RWPE2 (cell line): Measurements from ENCODE around the gene PRF1.
A peak's percentile ranks its signal among the peaks of the same experiment; 100 is the strongest.
"Not testable (repeated sequence)": the region's sequence is repeated elsewhere in the genome, so short reads cannot be mapped to it uniquely, and the experiment has no call there.

Experiments used
- ATAC-seq: fragments of 200-7000 bp; cut with Tn5 transposase; 3 replicates; pipeline ENCODE4 v1.9.1; 2021; ENCODE audit warnings: low read depth
- DNase-seq: peaks from one replicate; pipeline ENCODE4 v3.0.0-alpha.2; 2020; ENCODE audit warnings: low spot score
- H3K27ac ChIP-seq: fragments of 450-650 bp; 2 replicates; pipeline ENCODE4 v1.5.1; 2017; ENCODE audit warnings: mild to moderate bottlenecking; ENCODE audit not compliant: poor library complexity, severe bottlenecking
- H3K27me3 ChIP-seq: fragments of 250-450 bp; sonication (Bioruptor Pico); 2 replicates; pipeline ENCODE4 v1.5.1; 2021; ENCODE audit warnings: mild to moderate bottlenecking, moderate library complexity; ENCODE audit not compliant: insufficient read depth, poor library complexity, severe bottlenecking
- H3K36me3 ChIP-seq: fragments of 250-450 bp; sonication (Bioruptor Pico); 2 replicates; pipeline ENCODE4 v1.5.1; 2020; ENCODE audit warnings: low read depth, mild to moderate bottlenecking, moderate library complexity
- H3K4me1 ChIP-seq: fragments of 250-450 bp; sonication (Bioruptor Pico); 2 replicates; pipeline ENCODE4 v1.5.1; 2021; ENCODE audit warnings: mild to moderate bottlenecking, moderate library complexity; ENCODE audit not compliant: insufficient read depth, poor library complexity, severe bottlenecking
- H3K4me3 ChIP-seq: fragments of 250-450 bp; sonication (Bioruptor Pico); 2 replicates; pipeline ENCODE4 v1.5.1; 2021; ENCODE audit warnings: mild to moderate bottlenecking, moderate library complexity; ENCODE audit not compliant: severe bottlenecking
- H3K9me3 ChIP-seq: fragments of 250-450 bp; sonication (Bioruptor Pico); 2 replicates; pipeline ENCODE4 v1.5.1; 2021; ENCODE audit warnings: mild to moderate bottlenecking, moderate library complexity; ENCODE audit not compliant: severe bottlenecking
- TF ChIP-seq, protein P1 (sequence below): fragments of 450-650 bp; IDR thresholded peaks from one replicate; pipeline ENCODE4 v1.5.1; 2017; ENCODE audit warnings: mild to moderate bottlenecking, moderate library complexity; ENCODE audit not compliant: poor library complexity, severe bottlenecking

PRF1 gene

DNA sequence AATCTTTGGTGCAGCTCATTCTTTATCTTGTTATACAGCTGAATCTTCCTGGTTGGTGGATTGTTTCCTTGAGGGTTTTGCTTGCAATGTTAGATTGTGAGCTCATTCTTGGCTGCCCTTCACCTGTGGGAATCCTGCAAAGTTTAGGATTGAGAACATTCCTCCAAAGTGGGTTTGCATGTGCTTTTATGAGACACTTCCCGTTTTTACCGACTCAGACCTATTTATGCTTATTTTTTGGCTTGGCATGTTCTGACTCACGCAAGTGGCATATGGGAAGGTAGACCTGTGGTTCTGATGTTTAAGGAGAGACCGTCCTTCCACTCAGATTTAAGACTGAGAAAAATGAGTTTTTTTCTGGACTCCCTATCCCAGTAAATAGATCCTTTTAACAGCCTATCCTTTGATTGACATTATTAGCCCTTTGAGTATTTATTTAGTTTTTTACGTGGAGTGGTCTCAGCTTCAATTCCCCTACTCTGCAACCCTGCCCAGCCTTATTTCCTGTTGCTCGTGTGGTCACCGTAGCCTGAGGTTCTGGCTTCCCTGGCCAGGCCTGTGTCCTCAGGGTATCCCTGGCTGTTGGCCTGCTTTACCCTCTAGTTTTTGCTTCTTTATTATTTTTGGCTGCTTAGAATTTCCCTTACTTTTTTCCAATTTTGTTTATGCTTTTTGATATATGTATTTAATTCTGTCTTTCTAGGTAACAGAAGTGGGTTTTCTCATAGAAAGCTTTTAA is 13.4 kb upstream of the PRF1 start:
- TF ChIP-seq, protein P1, sequence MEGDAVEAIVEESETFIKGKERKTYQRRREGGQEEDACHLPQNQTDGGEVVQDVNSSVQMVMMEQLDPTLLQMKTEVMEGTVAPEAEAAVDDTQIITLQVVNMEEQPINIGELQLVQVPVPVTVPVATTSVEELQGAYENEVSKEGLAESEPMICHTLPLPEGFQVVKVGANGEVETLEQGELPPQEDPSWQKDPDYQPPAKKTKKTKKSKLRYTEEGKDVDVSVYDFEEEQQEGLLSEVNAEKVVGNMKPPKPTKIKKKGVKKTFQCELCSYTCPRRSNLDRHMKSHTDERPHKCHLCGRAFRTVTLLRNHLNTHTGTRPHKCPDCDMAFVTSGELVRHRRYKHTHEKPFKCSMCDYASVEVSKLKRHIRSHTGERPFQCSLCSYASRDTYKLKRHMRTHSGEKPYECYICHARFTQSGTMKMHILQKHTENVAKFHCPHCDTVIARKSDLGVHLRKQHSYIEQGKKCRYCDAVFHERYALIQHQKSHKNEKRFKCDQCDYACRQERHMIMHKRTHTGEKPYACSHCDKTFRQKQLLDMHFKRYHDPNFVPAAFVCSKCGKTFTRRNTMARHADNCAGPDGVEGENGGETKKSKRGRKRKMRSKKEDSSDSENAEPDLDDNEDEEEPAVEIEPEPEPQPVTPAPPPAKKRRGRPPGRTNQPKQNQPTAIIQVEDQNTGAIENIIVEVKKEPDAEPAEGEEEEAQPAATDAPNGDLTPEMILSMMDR: no peak
- peak overlapping the region; percentile 61 for H3K27ac ChIP-seq
- no peaks in the 10 kb centered on the region for H3K27me3 ChIP-seq
- peaks cover 7% of the 10 kb centered on the region for H3K4me1 ChIP-seq
- DNase-seq: no peak
- no peaks in the 10 kb centered on the region for H3K36me3 ChIP-seq
- no peak overlapping the region for H3K4me3 ChIP-seq
- H3K9me3 ChIP-seq: peaks cover 10% of the 10 kb centered on the region
- ATAC-seq: peak; percentile 67; the same call in 2 of the 3 replicates

DNA sequence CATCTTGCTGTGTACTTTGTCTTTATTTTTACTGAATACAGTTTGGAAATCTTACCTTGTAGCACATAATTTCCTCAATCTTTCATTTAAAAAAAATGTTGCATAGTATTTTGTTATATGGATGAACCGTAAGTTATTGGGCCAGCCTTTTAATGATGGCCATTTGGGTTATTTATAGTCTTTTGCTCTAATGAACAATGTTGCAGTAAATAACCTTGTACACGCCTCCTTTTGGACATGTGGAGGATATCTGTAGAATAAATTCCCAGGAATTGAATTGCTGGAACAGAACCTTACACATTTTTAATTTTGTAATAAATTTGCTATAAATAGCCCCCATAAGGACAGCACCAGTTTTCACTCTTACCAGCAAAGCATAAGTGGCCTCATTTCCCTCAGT is 12.7 kb upstream of the PRF1 start:
- H3K4me3 ChIP-seq: no peak overlapping the region
- peaks cover 10% of the 10 kb centered on the region for H3K9me3 ChIP-seq
- peaks cover 7% of the 10 kb centered on the region for H3K4me1 ChIP-seq
- no peak for ATAC-seq
- peak overlapping the region; percentile 61 for H3K27ac ChIP-seq
- TF ChIP-seq, protein P1: no peak
- DNase-seq: no peak
- no peaks in the 10 kb centered on the region for H3K36me3 ChIP-seq
- H3K27me3 ChIP-seq: no peaks in the 10 kb centered on the region

DNA sequence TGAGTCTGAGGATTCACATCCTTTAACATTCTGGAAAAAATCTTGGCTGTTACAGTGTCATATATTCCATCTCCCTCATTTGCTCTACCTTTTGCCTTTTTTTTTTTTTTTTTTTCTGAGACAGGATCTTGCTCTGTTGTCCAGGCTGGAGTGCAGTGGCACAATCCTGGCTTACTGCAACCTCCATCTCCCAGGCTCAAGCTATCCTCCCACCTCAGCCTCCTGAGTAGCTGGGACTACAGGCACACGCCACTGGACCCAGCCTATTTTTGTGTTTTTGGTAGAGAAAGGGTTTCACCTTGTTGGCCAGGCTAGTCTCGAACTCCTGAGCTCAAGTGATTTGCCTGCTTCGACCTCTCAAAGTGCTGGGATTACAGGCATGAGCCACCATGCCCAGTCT is 11.8 kb upstream of the PRF1 start:
- not testable (repeated sequence) for H3K4me3 ChIP-seq, H3K4me1 ChIP-seq, H3K27ac ChIP-seq, H3K27me3 ChIP-seq, DNase-seq, ATAC-seq, H3K9me3 ChIP-seq, H3K36me3 ChIP-seq

DNA sequence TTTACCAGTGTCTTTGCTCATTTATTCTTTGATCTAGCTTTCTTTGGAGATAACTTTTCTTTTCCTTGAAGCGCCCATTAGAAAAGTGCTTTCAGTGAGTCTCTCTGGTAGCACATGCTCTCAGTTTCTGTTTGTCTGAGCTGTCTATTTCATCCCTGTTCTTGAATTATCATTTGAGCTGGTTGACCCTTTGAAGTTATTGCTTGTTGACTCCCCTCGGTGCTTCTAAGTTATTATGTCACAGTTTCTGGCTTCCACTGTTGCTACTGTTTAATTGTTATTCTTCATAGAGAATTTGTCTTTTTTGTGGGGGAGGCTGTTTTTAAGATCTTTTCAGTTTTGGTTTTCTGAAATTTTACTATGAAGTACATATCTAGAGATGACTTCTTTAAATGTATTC is 11.4 kb upstream of the PRF1 start:
- Histone ChIP-seq H3K27ac (no peak overlapping the region), H3K4me1 (peaks cover 7% of the 10 kb centered on the region), H3K27me3 (no peaks in the 10 kb centered on the region), H3K4me3 (no peak overlapping the region), H3K36me3 (no peaks in the 10 kb centered on the region), H3K9me3 (peaks cover 2% of the 10 kb centered on the region)
- ATAC-seq (no peak), DNase-seq (no peak)
- TF ChIP-seq, protein P1: no peak

DNA sequence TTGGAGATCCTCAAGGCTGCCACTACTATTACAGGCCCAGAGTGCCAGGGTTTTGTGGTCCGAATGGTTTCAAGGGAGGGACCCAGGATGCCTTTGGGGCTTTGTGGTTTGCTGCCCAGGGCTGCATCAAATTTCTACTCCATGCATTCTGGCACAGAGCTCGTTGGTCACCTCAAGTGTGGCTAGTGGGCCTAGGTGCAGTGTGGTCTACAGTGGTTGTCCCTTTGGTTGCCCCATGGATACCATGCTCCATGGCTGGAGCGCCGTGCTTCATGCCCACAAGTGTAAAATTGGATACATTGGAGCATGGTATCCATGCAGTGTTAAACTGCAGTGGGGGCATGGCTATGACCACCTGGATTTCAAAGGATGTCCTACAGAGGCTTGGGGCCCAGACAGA is 5.4 kb upstream of the PRF1 start:
- no peak for DNase-seq
- TF ChIP-seq, protein P1: no peak
- no peak for ATAC-seq
- Histone ChIP-seq H3K4me1 (no peaks in the 10 kb centered on the region), H3K27me3 (no peaks in the 10 kb centered on the region), H3K36me3 (no peaks in the 10 kb centered on the region), H3K27ac (no peak overlapping the region), H3K4me3 (no peak overlapping the region), H3K9me3 (no peaks in the 10 kb centered on the region)
